GM23338 (cell line): ENCODE data around the gene VEGFD.

Source experiments
- CTCF ChIP-seq, 2 experiments: fragments of 200-600 bp in 1 of 2; sonication (generic) in 1 of 2; conservative IDR thresholded peaks; 2 replicates each; pipeline versions ENCODE4 v1.5.1 to v1.6.1; 2016 to 2017; ENCODE audit warnings: antibody characterized with exemption in 2 of 2, low read depth in 2 of 2, mild to moderate bottlenecking in 2 of 2, moderate library complexity in 1 of 2
- ETS1 ChIP-seq: IDR thresholded peaks from 2 replicates; pipeline ENCODE4 v1.6.1; 2016; ENCODE audit warnings: antibody characterized with exemption
- EZH2 ChIP-seq: fragments of 200-600 bp; sonication (generic); IDR thresholded peaks from one replicate; pipeline ENCODE4 v1.8.0; 2017; ENCODE audit warnings: antibody characterized with exemption, mild to moderate bottlenecking, low read depth; ENCODE audit not compliant: unreplicated experiment
- NANOG ChIP-seq: IDR thresholded peaks from 2 replicates; pipeline ENCODE4 v1.6.1; 2016; ENCODE audit warnings: antibody characterized with exemption, borderline replicate concordance
- POLR2AphosphoS5 ChIP-seq: IDR thresholded peaks from 2 replicates; pipeline ENCODE4 v1.6.1; 2016; ENCODE audit warnings: antibody characterized with exemption, low read depth
- REST ChIP-seq: IDR thresholded peaks from one replicate; pipeline ENCODE4 v1.6.1; 2018; ENCODE audit warnings: antibody characterized with exemption; ENCODE audit not compliant: unreplicated experiment

GRCh38 chrX:15425024-15425423 is 40.8 kb upstream of the VEGFD start:
- no peak for TF ChIP-seq EZH2
- no peak for TF ChIP-seq CTCF (conservative IDR thresholded peaks at IDR 0.05; ENCODE audit: low read depth in 2 of 2)
- TF ChIP-seq NANOG = no peak
- no peak for TF ChIP-seq POLR2AphosphoS5
- no peak for TF ChIP-seq ETS1
- no peak for TF ChIP-seq REST
